HUES64 (cell line): Measurements from ENCODE around the gene LDB2.
A peak's percentile ranks its signal among the peaks of the same experiment; 100 is the strongest.

ENCODE experiments used
- H3K27ac ChIP-seq: 2 replicates; pipeline ENCODE4 v1.7.0; 2013; ENCODE audit warnings: low read depth, low read length, inconsistent platforms
- H3K27me3 ChIP-seq: 2 replicates; pipeline ENCODE4 v1.6.1; 2013; ENCODE audit warnings: mild to moderate bottlenecking, low read length; ENCODE audit not compliant: insufficient read depth
- H3K36me3 ChIP-seq: 2 replicates; pipeline ENCODE4 v1.6.1; 2013; ENCODE audit warnings: mild to moderate bottlenecking, low read length; ENCODE audit not compliant: insufficient read depth
- H3K4me1 ChIP-seq: 2 replicates; pipeline ENCODE4 v1.6.1; 2013; ENCODE audit warnings: mild to moderate bottlenecking, low read length, moderate library complexity; ENCODE audit not compliant: insufficient read depth
- H3K4me3 ChIP-seq: 2 replicates; pipeline ENCODE4 v1.5.1; 2013; ENCODE audit warnings: mild to moderate bottlenecking, low read length, moderate library complexity
- H3K9ac ChIP-seq: 2 replicates; pipeline ENCODE4 v1.6.1; 2013; ENCODE audit warnings: mild to moderate bottlenecking, low read depth, low read length
- H3K9me3 ChIP-seq: 2 replicates; pipeline ENCODE4 v1.6.1; 2013; ENCODE audit warnings: low read depth, low read length; ENCODE audit not compliant: insufficient read depth
- WGBS: fragments of 150-250, 120-280 bp; methylation state at CpG from one replicate; pipeline ENCODE4 v1.1.7; 2013; ENCODE audit warnings: missing lambda C conversion rate; 5-methylcytosine and 5-hydroxymethylcytosine counted together

The LDB2 gene

DNA sequence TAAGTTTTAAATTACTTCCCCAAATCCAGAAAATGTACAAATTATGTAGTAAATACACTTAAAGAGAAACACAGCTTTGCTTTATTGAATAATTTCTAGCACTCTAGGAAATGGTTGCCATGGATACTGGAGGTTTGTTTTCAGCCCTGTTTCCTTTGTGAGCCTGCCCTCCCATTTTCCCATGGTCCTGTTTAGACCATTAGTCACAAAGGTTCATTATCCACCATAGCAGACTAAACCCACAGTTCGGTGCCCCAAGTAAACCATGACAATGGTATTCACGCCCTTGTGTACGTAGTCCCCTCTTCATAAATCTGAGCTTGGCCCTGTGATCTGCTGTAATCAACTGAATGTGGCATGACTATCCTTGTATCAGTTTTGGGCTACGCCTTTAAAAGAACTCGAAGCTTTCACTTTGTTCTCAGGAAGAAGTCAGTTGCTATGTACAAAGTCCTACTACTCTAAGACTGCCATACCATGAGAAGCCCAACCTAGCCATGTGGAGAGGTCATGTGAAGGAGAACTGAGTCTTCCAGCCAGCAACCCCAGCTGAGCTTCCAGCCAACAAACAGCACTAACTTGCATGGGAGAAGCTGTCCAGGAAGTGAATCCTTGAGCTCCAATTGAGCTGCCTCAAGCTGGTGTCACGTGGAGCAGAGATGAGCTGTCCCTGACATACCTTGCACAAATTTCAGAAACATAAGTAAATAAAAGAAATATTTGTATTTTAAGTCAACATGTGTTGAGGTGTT lies 300.4 kb downstream of the LDB2 start:
- 88% methylated on average over 6 of the region's 6 CpGs for WGBS
- no peak overlapping the region for H3K27ac ChIP-seq
- no peaks in the 10 kb centered on the region for H3K27me3 ChIP-seq
- no peaks in the 10 kb centered on the region for H3K36me3 ChIP-seq
- H3K4me3 ChIP-seq = no peak overlapping the region
- H3K4me1 ChIP-seq = peaks cover 5% of the 10 kb centered on the region; the same call in 1 of the 2 replicates
- H3K9me3 ChIP-seq = no peaks in the 10 kb centered on the region
- no peak overlapping the region for H3K9ac ChIP-seq

GRCh38 chr4:16597443-16597842 lies 301.0 kb downstream of the LDB2 start:
- Histone ChIP-seq H3K4me1 (peaks cover 5% of the 10 kb centered on the region; the same call in 1 of the 2 replicates), H3K27me3 (no peaks in the 10 kb centered on the region), H3K9me3 (no peaks in the 10 kb centered on the region), H3K4me3 (no peak overlapping the region), H3K9ac (no peak overlapping the region), H3K36me3 (no peaks in the 10 kb centered on the region), H3K27ac (no peak overlapping the region)
- no CpG with 5 or more reads among the region's 2 CpGs for WGBS

DNA sequence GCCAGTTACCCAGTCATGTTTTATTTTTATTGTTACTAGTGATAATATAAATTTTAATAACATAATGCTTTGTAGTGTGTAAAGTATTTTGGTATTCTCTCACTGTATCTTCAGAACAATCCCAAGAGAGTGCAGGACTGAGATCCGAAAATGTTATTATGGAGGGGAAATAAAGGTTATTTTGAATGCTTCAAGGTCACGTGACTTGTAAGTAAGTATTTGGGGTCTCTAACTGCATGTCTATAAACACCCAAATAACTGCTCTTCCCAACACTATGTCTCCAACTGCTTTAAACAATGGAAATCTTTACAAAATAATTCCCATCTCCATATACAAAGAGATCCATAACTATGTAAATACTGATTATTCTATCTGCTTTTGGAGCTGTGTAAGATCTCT lies 302.2 kb downstream of the LDB2 start:
- no peaks in the 10 kb centered on the region for H3K36me3 ChIP-seq
- H3K4me3 ChIP-seq = no peak overlapping the region
- H3K27ac ChIP-seq = no peak overlapping the region
- 100% methylated on average over 2 of the region's 2 CpGs for WGBS
- peaks cover 9% of the 10 kb centered on the region; the same call in 1 of the 2 replicates for H3K4me1 ChIP-seq
- no peaks in the 10 kb centered on the region for H3K9me3 ChIP-seq
- no peak overlapping the region for H3K9ac ChIP-seq
- H3K27me3 ChIP-seq = no peaks in the 10 kb centered on the region

DNA sequence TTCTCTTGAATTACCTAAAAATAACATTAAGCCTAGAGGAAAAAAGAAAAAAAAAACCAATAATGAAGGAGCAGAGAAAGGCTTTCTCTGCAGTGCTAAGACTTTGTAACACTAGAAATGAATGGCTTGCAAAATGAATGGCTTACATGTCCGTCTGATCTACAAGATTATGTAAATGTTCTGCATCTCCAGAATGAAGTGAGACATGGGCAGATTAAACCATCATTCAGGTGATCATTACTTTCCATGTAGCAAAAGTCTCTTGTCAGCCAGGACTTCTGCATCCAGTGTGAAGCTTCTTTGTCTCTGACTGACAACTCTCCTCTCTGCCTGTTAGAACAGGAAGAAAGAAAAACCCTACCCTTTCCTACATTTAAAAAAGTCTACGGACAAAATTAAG lies 304.3 kb downstream of the LDB2 start:
- H3K27ac ChIP-seq = no peak overlapping the region
- WGBS = 88% methylated on average over 1 of the region's 2 CpGs
- H3K9me3 ChIP-seq = no peaks in the 10 kb centered on the region
- H3K4me3 ChIP-seq = no peak overlapping the region
- H3K27me3 ChIP-seq = no peaks in the 10 kb centered on the region
- no peaks in the 10 kb centered on the region for H3K36me3 ChIP-seq
- peaks cover 17% of the 10 kb centered on the region; the same call in 1 of the 2 replicates for H3K4me1 ChIP-seq
- no peak overlapping the region for H3K9ac ChIP-seq

DNA sequence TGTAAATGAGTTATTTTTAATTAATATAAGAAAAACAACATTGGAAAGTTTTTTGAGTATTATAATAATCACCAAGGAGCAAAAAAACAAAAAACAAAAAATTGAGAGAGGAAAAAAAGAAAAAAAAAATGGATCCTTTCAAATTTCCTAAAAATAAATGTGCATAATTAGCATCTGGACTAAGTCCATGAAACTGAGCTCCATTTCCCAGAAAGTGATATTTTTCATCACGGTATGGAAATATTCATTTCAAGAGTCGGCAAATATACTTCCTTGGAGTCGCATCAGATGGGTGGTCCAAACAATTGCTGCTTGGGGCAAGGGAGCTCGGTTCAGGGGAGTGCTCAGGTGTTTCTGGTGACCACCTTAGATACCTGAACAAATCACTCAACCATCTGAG lies 305.1 kb downstream of the LDB2 start:
- Histone ChIP-seq H3K36me3 (no peaks in the 10 kb centered on the region; the same call in 1 of the 2 replicates), H3K9ac (no peak overlapping the region), H3K9me3 (no peaks in the 10 kb centered on the region), H3K27me3 (no peaks in the 10 kb centered on the region), H3K27ac (no peak overlapping the region), H3K4me1 (peaks cover 17% of the 10 kb centered on the region; the same call in 1 of the 2 replicates), H3K4me3 (no peak overlapping the region)
- WGBS = 94% methylated on average over 3 of the region's 4 CpGs

- WGBS = 78% methylated on average over 3 of the region's 3 CpGs
- Histone ChIP-seq H3K27ac (peak overlapping the region; percentile 2; the same call in 1 of the 2 replicates), H3K27me3 (no peaks in the 10 kb centered on the region), H3K9ac (no peak overlapping the region), H3K4me3 (no peak overlapping the region), H3K9me3 (no peaks in the 10 kb centered on the region), H3K4me1 (peaks cover 12% of the 10 kb centered on the region; the same call in 1 of the 2 replicates), H3K36me3 (peaks cover 9% of the 10 kb centered on the region; the same call in 1 of the 2 replicates)
Observed at GRCh38 chr4:16591272-16591826, 307.1 kb downstream of the LDB2 start.

DNA sequence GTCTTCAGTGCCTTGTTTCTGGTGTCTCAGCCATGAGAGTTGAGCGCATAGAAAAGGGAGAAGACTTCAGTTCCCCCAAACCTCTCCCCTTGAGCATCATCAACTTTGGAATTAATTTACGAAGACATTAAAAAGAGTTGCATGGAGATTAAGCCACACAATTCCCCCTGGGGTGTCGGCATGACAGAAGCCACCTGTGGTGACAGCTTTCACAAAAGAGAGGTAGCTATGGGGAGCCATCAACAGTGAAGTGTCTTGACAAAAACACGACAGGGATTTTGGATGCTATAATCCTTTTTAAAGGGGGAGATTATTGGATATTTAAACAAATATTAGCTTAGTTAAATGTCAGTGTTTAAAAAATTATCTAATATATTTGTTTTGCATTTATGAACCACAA lies 307.6 kb downstream of the LDB2 start:
- Histone ChIP-seq H3K27me3 (no peaks in the 10 kb centered on the region), H3K27ac (no peak overlapping the region; the same call in 1 of the 2 replicates), H3K4me1 (peaks cover 12% of the 10 kb centered on the region; the same call in 1 of the 2 replicates), H3K9me3 (no peaks in the 10 kb centered on the region), H3K36me3 (peaks cover 9% of the 10 kb centered on the region; the same call in 1 of the 2 replicates), H3K4me3 (no peak overlapping the region), H3K9ac (no peak overlapping the region)
- 40% methylated on average over 4 of the region's 4 CpGs for WGBS

- H3K36me3 ChIP-seq = peaks cover 9% of the 10 kb centered on the region; the same call in 1 of the 2 replicates
- H3K4me1 ChIP-seq = peaks cover 12% of the 10 kb centered on the region; the same call in 1 of the 2 replicates
- H3K4me3 ChIP-seq = no peak overlapping the region
- no peaks in the 10 kb centered on the region for H3K27me3 ChIP-seq
- no peak overlapping the region for H3K27ac ChIP-seq
- 97% methylated on average over 6 of the region's 6 CpGs for WGBS
- H3K9ac ChIP-seq = no peak overlapping the region
- no peaks in the 10 kb centered on the region for H3K9me3 ChIP-seq
Observed at GRCh38 chr4:16588651-16589050, 309.8 kb downstream of the LDB2 start.

GRCh38 chr4:16588149-16588548 lies 310.3 kb downstream of the LDB2 start:
- H3K27ac ChIP-seq = no peak overlapping the region
- no peak overlapping the region for H3K4me3 ChIP-seq
- no peaks in the 10 kb centered on the region for H3K9me3 ChIP-seq
- no peaks in the 10 kb centered on the region for H3K27me3 ChIP-seq
- no peak overlapping the region for H3K9ac ChIP-seq
- peaks cover 9% of the 10 kb centered on the region; the same call in 1 of the 2 replicates for H3K36me3 ChIP-seq
- peaks cover 12% of the 10 kb centered on the region; the same call in 1 of the 2 replicates for H3K4me1 ChIP-seq
- 88% methylated on average over 1 of the region's 1 CpG for WGBS

- no peaks in the 10 kb centered on the region for H3K9me3 ChIP-seq
- H3K27ac ChIP-seq = no peak overlapping the region
- H3K4me3 ChIP-seq = no peak overlapping the region
- H3K27me3 ChIP-seq = no peaks in the 10 kb centered on the region
- H3K36me3 ChIP-seq = peaks cover 9% of the 10 kb centered on the region; the same call in 1 of the 2 replicates
- H3K4me1 ChIP-seq = no peaks in the 10 kb centered on the region
- WGBS = 95% methylated on average over 7 of the region's 7 CpGs
- H3K9ac ChIP-seq = no peak overlapping the region
Observed at GRCh38 chr4:16585053-16585452, 313.4 kb downstream of the LDB2 start.

GRCh38 chr4:16583764-16584163 lies 314.7 kb downstream of the LDB2 start:
- H3K36me3 ChIP-seq = peaks cover 9% of the 10 kb centered on the region; the same call in 1 of the 2 replicates
- no peak overlapping the region for H3K4me3 ChIP-seq
- no peaks in the 10 kb centered on the region for H3K9me3 ChIP-seq
- no peaks in the 10 kb centered on the region for H3K27me3 ChIP-seq
- H3K27ac ChIP-seq = no peak overlapping the region
- no peaks in the 10 kb centered on the region for H3K4me1 ChIP-seq
- no peak overlapping the region for H3K9ac ChIP-seq
- WGBS = 91% methylated on average over 8 of the region's 8 CpGs
